GM08714 (cell line): Measurements from ENCODE around the gene LRRC4.

Source experiments
- H3K4me3 ChIP-seq: fragments of 200-500 bp; sonication (Bioruptor generic); 2 replicates; pipeline ENCODE4 v1.5.1; 2014; ENCODE audit warnings: mild to moderate bottlenecking, low read length, inconsistent platforms
- ZNF274 ChIP-seq: IDR thresholded peaks from 2 replicates; pipeline ENCODE4 v1.6.1; 2012; ENCODE audit warnings: mild to moderate bottlenecking, low read depth, low read length

Gene LRRC4, protein sequence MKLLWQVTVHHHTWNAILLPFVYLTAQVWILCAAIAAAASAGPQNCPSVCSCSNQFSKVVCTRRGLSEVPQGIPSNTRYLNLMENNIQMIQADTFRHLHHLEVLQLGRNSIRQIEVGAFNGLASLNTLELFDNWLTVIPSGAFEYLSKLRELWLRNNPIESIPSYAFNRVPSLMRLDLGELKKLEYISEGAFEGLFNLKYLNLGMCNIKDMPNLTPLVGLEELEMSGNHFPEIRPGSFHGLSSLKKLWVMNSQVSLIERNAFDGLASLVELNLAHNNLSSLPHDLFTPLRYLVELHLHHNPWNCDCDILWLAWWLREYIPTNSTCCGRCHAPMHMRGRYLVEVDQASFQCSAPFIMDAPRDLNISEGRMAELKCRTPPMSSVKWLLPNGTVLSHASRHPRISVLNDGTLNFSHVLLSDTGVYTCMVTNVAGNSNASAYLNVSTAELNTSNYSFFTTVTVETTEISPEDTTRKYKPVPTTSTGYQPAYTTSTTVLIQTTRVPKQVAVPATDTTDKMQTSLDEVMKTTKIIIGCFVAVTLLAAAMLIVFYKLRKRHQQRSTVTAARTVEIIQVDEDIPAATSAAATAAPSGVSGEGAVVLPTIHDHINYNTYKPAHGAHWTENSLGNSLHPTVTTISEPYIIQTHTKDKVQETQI

DNA sequence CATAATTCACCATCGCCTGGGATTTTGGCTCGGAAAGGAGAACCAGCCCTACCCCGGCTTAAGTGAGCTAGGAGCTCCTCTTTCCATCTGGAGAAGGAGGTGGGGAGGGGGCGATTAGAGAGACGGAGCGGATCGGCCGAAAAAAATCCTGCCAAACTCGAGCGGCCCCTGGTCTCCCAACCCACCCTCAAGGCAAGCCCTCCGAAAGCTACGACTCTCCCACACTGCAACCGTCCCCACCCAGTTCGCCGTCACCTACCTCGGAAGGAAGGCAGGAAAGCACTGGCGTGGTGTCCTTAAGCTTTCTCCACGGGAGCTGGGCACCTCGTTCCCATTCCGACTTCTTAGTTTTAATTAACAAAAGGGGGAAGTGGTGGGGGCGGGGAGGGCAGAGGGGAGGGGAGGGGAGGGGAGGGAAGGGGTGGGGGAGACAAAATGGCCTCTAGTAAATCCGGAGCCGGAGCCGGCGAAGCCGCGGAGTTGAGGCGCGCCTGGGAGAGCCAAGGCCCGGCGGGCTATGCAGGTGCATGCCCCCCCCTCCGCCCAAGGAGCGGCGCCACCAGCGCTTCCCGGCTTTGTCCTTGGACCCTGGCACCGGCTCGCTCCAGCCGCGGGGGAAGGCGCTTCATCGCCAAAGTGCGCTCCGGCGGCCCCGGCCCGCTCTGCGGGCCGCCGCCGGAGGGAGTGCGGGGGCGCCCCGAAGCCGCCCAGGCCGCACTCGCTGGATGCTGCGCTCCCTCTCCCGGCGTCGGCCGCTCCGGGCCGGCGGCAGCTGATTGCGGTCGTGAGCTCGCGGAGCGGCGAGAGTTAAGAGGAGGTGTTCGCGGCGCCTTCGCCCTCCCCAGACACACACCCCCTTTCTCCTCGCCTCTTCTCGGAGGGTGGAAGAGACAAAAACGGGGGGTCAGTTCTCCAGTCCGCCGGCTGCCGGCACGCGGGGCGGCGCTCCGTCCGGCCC is at the start of gene LRRC4:
Gene LRRC4, minus strand, starts transcription at position 784 of the 958 bp plus-strand sequence. CDS start 797 bp downstream, outside the sequence.
- no peak for TF ChIP-seq ZNF274
- peak within 1 kb of the TSS; percentile 57; the same call in 1 of the 2 replicates for H3K4me3 ChIP-seq

DNA sequence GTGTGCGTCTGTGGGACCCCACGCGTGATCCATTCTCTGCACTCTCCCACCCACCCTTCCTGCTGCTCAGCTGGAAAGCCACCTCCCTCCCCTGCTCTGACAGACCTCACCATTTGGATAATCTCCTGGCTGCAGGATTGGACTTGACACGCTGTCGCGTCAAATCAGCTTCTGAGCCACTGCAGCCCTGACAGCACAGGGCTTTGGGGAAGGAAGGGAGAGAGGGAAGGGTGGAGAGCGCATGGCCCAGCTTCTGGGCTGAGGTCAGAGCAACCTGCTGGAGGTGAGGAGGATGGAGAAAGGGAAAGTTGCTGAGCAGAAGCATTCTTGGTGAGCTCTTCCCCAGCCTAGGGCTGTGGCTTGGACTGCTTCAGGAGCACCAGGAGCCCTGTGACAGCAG is 48.9 kb upstream of the LRRC4 start:
- no peak for TF ChIP-seq ZNF274
- H3K4me3 ChIP-seq: no peak overlapping the region

DNA sequence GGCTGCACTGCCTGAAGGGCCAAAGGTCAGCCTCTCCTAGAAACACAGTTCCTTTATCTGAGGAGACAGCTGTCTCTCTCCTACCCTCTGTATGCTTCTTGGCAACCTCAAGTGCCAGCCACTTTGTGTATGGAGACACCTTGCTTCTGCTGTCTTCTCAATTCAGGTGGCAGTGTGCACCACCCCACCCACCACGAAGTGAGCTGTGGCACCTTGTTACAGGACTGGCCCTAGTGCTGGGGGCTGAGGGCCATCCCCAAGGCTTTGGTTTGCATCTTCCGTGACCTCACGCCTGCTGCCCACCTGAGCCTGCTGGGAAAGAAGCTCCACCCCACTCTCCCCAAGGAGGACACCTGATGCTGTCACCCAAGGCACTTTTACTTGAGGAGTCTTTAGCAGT is 47.1 kb upstream of the LRRC4 start:
- H3K4me3 ChIP-seq: no peak overlapping the region

DNA sequence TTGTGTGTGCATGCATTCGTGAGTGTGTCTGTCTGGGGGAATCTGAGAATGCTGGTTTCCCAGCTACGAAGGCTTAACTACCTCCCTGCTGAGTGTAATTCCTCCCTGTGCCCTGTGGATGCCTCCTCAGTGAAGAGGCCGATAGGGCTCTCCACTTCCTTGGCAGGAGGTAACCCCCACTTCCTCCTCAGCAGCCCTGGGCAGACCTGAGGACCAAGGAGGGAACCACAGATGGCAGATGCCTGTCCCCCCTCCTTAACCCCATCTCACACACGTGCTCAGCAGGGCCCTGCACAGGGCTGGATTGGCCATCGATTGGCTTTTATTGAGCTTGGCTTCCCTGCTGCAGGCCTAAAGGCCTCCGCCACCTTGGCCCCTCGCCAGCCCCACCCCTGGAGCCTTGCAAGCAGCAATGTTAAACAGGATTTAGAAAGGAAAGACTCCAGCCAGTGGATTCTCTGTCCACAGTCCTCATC is 45.6 kb upstream of the LRRC4 start:
- H3K4me3 ChIP-seq: no peak overlapping the region
- no peak for TF ChIP-seq ZNF274

More for the DNA sequence above, 47.1 kb upstream of the LRRC4 start:
- TF ChIP-seq ZNF274: no peak

DNA sequence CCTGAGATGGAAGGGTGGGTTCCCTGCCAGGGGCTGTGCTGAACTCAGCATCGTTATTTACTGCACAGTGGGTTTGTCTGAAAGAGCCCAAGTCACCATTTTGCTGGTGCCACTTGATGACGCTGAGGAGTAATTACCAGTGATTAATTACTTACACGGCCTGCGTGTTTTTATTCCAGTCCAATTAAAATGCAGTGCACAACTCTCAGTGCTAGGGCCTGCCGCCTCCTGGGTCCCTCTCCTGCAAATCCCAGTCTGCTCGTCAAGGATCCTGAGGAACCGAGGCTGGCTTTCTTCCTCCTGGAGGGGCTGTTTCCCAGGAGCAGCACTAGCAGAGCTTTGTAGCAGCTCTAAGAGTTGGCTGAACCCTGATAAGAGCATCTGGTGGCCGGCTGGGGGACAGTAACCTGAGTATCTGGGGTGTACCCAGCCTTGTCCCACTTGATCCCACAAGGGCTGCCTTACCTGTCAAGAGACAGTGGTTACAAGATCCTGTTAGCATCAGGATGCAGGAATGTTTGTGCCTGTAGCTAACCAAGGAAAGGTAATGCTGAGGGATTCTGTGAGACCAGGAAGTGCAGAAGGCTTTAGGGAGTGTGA is 45.1 kb upstream of the LRRC4 start:
- no peak for TF ChIP-seq ZNF274
- H3K4me3 ChIP-seq: no peak overlapping the region

DNA sequence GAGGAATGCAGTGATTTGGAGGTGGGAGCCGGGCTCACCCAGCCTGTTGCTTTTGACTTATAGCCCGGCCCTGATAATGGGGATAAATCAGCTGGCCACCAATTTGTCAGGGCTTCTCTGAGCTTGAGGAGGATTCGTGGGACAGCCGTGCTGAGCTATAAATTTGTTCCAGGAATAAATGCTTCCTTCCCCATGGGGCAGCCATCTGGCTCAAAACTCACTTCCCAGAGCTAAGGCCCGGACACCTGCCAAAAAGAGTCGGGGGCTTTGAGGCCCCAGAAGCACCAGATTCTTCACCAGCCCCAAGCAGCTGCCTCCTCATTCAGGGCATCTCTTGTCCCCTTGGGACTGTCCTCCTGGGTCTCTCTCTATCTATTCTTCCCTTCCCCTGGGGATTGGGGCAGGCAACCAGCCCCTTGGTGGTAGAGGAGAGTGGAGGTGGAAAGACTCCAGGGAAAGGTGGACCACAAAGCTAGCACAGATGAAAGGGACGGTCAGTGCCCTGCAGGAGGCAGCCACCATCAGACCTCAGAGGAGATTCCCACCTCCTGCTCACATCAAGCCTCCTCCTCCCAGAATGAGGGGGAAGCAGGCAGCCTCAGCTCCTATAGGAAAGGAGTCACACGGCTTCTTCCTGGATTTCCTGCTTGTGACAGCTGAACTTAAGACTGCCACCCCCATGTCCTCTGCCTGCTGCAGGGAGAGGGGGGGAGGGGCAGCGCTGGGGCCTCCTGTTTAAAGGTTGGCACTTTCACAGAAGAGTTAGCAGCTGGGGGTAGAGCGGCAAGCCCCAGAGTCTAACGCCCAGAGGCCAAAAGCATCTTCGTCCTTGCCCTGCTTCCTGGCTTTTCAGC is 44.2 kb upstream of the LRRC4 start:
- no peak for TF ChIP-seq ZNF274
- H3K4me3 ChIP-seq: no peak overlapping the region

DNA sequence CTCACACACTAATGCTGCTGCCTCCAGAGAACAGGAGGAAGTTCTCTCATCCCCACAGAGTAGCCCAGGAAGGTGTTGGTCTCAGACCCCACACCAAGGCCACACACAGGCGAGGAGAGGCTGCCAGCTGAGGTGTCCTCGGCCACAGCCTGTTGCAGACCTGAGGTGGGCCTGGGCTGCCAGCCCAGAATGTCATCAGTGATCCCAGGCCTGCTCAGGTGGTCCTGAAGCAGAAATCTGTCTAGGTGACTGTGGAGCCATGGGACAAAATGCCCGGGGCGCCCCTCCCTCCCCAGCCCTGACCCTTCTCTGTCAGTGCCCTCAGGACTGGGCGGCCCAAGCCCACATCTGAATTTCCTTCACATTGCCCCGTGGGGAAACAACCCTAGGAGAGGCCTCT is 43.5 kb upstream of the LRRC4 start:
- no peak for TF ChIP-seq ZNF274
- H3K4me3 ChIP-seq: no peak overlapping the region

DNA sequence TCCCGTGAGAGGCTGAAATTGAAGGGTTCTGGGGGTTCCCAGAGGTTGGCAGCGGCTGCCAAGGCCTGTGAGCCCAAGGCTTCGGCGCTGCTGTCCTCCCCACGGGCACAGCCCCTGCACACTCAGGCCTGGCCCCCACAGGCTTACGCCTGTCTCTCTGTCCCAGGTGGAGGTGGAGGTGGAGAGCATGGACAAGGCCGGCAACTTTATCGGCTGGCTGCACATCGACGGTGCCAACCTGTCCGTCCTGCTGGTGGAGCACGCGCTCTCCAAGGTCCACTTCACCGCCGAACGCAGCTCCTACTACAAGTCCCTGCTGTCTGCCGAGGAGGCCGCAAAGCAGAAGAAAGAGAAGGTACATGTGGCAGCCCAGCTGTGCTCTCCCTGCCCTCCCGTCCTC is 43.1 kb upstream of the LRRC4 start:
- no peak for TF ChIP-seq ZNF274
- H3K4me3 ChIP-seq: no peak overlapping the region

DNA sequence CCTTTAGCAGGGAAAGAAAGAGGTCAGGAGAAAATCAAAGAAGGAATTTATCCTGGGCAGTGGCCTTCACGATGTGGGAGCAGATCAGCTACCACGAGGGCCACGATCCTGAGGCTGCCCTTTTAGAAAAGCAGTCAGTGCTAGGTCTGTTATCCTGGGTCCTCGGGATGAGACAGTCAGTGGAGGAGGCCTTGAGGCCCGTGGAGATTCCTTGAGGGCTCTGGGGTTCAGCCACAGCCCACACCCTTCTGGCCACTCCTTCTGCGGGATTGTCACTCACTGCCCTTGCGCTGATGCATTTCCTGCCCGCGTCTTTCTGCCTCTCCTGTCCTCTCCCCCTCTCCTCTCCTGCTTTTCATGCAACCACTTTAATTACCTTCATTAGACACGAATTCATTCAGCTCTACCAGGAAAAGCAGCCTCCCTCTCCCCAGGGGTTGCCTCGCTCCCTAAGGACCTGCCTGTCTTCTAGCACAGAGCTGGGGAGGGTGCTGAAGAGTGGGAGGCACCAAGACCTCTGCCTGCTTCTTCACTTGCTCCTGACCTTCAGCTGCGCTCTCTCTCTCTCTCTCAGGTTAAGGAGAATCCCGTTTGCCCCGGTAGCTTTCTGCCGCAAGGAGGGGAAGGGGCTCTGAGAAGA is 42.6 kb upstream of the LRRC4 start:
- TF ChIP-seq ZNF274: no peak
- no peak overlapping the region for H3K4me3 ChIP-seq

DNA sequence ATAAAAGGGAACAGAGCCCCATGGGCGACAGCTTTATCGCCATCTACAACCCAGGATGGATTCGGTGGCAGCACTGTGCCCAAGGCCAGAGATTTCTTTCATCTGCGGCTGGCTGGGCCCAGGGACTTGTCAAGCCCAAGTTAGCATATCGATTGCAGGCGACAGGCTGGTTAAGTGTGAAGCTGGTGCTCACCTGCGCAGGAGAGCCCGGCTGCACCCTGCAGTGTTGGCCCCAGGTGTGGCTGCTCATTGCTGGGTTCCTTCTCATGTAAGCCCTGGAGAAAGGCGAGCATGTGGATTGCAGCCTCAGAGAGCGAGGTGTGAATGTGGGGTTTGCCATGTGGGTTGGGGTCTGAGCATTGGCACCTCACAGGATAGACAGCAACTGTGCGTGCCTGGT is 40.6 kb upstream of the LRRC4 start:
- TF ChIP-seq ZNF274: no peak
- H3K4me3 ChIP-seq: no peak overlapping the region

DNA sequence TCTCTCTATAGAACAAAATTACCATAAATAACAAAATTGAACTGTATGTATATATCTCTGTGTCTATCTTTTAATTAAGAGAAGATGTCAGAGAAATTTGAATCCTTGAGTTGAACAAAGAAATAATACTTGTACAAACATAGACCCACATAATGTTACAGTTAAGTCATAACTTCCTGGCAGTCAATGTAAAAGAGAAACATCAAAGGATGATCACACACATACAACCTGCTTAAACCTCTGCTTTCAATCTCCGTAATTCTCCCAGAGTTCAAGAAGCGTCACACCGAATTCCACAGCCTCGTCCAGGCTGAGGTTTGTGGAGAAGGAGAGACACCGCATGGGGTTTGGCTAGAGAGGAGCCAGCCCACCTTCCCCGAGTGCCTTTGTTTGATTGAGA is 40.1 kb upstream of the LRRC4 start:
- no peak for TF ChIP-seq ZNF274
- H3K4me3 ChIP-seq: no peak overlapping the region
